Uterus (tissue), 2 donors: Measurements from ENCODE around the gene MAD1L1.

Experiments used
- POLR2A ChIP-seq, 2 donors: fragments of 450-650 bp; IDR thresholded peaks; one replicate each; pipeline ENCODE4 v1.6.1; 2016; ENCODE audit warnings: antibody characterized with exemption in 2 of 2, mild to moderate bottlenecking in 1 of 2, moderate library complexity in 1 of 2
- TF ChIP-seq, protein P1 (sequence below), 4 experiments: fragments of 200-600 bp in 2 of 4; fragments of 450-650 bp in 2 of 4; sonication (generic) in 2 of 4; IDR thresholded peaks; one replicate each; pipeline ENCODE4 v1.5.1; 2016 to 2019; ENCODE audit warnings: antibody characterized with exemption in 4 of 4, mild to moderate bottlenecking in 2 of 4, moderate library complexity in 1 of 4

DNA sequence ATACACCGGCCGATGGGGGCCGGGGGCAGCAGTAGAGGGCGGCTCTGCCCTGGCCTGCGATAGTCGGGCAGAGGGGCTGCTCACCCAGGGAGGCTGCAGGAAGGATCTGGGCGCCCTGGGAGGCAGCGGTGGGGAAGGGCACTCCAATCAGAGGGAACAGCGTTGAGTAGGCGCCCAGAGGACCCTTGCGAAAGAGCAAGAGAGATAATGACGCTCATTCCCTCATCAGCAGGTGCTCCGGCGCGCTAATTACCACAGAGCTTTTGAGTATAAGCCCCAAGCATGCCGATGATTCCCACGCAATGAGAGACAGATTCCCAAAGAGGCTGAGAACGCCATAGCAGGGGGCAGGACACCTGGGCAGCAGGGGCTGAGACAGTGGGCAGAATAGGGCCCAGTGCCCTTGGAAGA is 215.3 kb downstream of the MAD1L1 start:
- no peak for TF ChIP-seq POLR2A (IDR thresholded peaks at IDR 0.05)
- TF ChIP-seq, protein P1, sequence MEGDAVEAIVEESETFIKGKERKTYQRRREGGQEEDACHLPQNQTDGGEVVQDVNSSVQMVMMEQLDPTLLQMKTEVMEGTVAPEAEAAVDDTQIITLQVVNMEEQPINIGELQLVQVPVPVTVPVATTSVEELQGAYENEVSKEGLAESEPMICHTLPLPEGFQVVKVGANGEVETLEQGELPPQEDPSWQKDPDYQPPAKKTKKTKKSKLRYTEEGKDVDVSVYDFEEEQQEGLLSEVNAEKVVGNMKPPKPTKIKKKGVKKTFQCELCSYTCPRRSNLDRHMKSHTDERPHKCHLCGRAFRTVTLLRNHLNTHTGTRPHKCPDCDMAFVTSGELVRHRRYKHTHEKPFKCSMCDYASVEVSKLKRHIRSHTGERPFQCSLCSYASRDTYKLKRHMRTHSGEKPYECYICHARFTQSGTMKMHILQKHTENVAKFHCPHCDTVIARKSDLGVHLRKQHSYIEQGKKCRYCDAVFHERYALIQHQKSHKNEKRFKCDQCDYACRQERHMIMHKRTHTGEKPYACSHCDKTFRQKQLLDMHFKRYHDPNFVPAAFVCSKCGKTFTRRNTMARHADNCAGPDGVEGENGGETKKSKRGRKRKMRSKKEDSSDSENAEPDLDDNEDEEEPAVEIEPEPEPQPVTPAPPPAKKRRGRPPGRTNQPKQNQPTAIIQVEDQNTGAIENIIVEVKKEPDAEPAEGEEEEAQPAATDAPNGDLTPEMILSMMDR (IDR thresholded peaks at IDR 0.05): no peak
